Small intestine (tissue), 7 donors: ENCODE results near the gene SRGN. TPM values are rescaled to one million over a fixed set of nuclear protein-coding genes. Genes with fewer than 3 reads are reported as not detected.

Experiments
- DNase-seq, 2 donors: peaks; one replicate each; pipeline versions ENCODE4 v3.0.0 to v3.0.0-alpha.2; 2013
- FAIRE-seq: peaks from 2 replicates; lab custom pipeline; 2012; peaks lifted over from hg19 to GRCh38; lab: Jason Lieb, UNC
- H3K27ac ChIP-seq, 3 donors: one replicate each; pipeline ENCODE4 v1.5.1; 2013; ENCODE audit warnings: low read length in 2 of 3, mild to moderate bottlenecking in 2 of 3, control low read depth in 1 of 3, inconsistent platforms in 1 of 3, low read depth in 1 of 3, moderate library complexity in 1 of 3
- H3K27me3 ChIP-seq, 3 donors: one replicate each; pipeline ENCODE4 v1.6.1; 2013; ENCODE audit warnings: low read length in 3 of 3, inconsistent platforms in 1 of 3; ENCODE audit not compliant: control insufficient read depth in 3 of 3, insufficient read depth in 3 of 3
- H3K36me3 ChIP-seq, 3 donors: one replicate each; pipeline ENCODE4 v1.6.1; 2013; ENCODE audit warnings: low read length in 3 of 3, inconsistent platforms in 1 of 3, low read depth in 1 of 3, mild to moderate bottlenecking in 1 of 3, moderate library complexity in 1 of 3; ENCODE audit not compliant: control insufficient read depth in 3 of 3, insufficient read depth in 2 of 3
- H3K4me1 ChIP-seq, 3 donors: one replicate each; pipeline ENCODE4 v1.6.1; 2013; ENCODE audit warnings: low read length in 2 of 3, inconsistent platforms in 1 of 3, low read depth in 1 of 3, mild to moderate bottlenecking in 1 of 3, moderate library complexity in 1 of 3; ENCODE audit not compliant: control insufficient read depth in 3 of 3, insufficient read depth in 2 of 3
- H3K4me3 ChIP-seq, 3 donors: one replicate each; pipeline ENCODE4 v1.5.1; 2013; ENCODE audit warnings: low read length in 3 of 3, control low read depth in 1 of 3, inconsistent platforms in 1 of 3, low read depth in 1 of 3, mild to moderate bottlenecking in 1 of 3, moderate library complexity in 1 of 3
- H3K9me3 ChIP-seq, 2 donors: one replicate each; pipeline ENCODE4 v1.6.1; 2013; ENCODE audit warnings: low read depth in 1 of 2, low read length in 1 of 2; ENCODE audit not compliant: control insufficient read depth in 2 of 2, insufficient read depth in 1 of 2
- WGBS, 3 donors: extraction: QIAGEN DNeasy Blood & Tissue Kit; methylation state at CpG; one replicate each; pipeline ENCODE4 v1.1.7; 2013; 5-methylcytosine and 5-hydroxymethylcytosine counted together
- polyA plus RNA-seq, 4 donors: library from polyadenylated mRNA; stranded (reverse) in 3 of 4; unstranded in 1 of 4; fragments of 200-250 nt in 3 of 4; fragments of 120-200 nt in 1 of 4; gene quantifications; one replicate each; pipeline versions ENCODE4 v1.2.1 to v1.2.3, GENCODE V29; 2013
- donor health status: healthy with polysubstance abuse.
- donor health status: control.
- donor health status: control.
- donor health status: Bipolar disorder and iron deficiency.
- donor health status: healthy.

The SRGN gene
- polyA plus RNA-seq, 4 donors, result 8.1 to 155 (median 28.1) TPM

GRCh38 chr10:69045441-69046300 lies 42.2 kb upstream of the SRGN start:
- H3K36me3 ChIP-seq, result no peaks in the 10 kb centered on the region
- FAIRE-seq (no peak), DNase-seq (peak in 1 of 2 donors; percentile 28)
- H3K4me3 ChIP-seq, result no peak overlapping the region
- WGBS, 3 donors, result 56 to 73% (median 57%) methylated on average over 6 of the region's 6 CpGs
- no peaks in the 10 kb centered on the region for H3K27me3 ChIP-seq
- no peaks in the 10 kb centered on the region for H3K9me3 ChIP-seq
- H3K4me1 ChIP-seq, result no peaks in the 10 kb centered on the region
- peak overlapping the region; percentile 5 to 79 (median 36) for H3K27ac ChIP-seq

- DNase-seq (no peak), FAIRE-seq (no peak)
- H3K4me3 ChIP-seq, result no peak overlapping the region
- H3K9me3 ChIP-seq, result no peaks in the 10 kb centered on the region
- WGBS, 3 donors, result 79 to 85% (median 83%) methylated on average over 4 of the region's 4 CpGs
- H3K36me3 ChIP-seq, result no peaks in the 10 kb centered on the region
- peak overlapping the region in 1 of 3 donors; percentile 43 for H3K27ac ChIP-seq
- peaks cover 0 to 4% (median 0%) of the 10 kb centered on the region in 3 donors for H3K27me3 ChIP-seq
- no peaks in the 10 kb centered on the region for H3K4me1 ChIP-seq
These were observed 40.6 kb upstream of the SRGN start for GRCh38 chr10:69047111-69047832.

- no peaks in the 10 kb centered on the region for H3K4me1 ChIP-seq
- peaks cover 0 to 4% (median 0%) of the 10 kb centered on the region in 3 donors for H3K27me3 ChIP-seq
- H3K9me3 ChIP-seq, result no peaks in the 10 kb centered on the region
- H3K27ac ChIP-seq, result peak overlapping the region in 1 of 3 donors; percentile 66
- no peak overlapping the region for H3K4me3 ChIP-seq
- DNase-seq (no peak), FAIRE-seq (no peak)
- WGBS, 3 donors, result 62 to 69% (median 67%) methylated on average over 8 of the region's 8 CpGs
- H3K36me3 ChIP-seq, result no peaks in the 10 kb centered on the region
These were observed 39.8 kb upstream of the SRGN start for GRCh38 chr10:69048103-69048502.

- H3K4me3 ChIP-seq, result no peak overlapping the region
- 78 to 89% (median 89%) methylated on average over 6 of the region's 6 CpGs for WGBS, 3 donors
- H3K9me3 ChIP-seq, result no peaks in the 10 kb centered on the region
- H3K27me3 ChIP-seq, result peaks cover 0 to 4% (median 0%) of the 10 kb centered on the region in 3 donors
- no peak for DNase-seq
- peak overlapping the region in 1 of 3 donors; percentile 2 for H3K27ac ChIP-seq
- H3K36me3 ChIP-seq, result no peaks in the 10 kb centered on the region
- H3K4me1 ChIP-seq, result no peaks in the 10 kb centered on the region
- no peak for FAIRE-seq
These were observed 38.3 kb upstream of the SRGN start for GRCh38 chr10:69049566-69049961.

- no peak for DNase-seq
These were observed 36.6 kb upstream of the SRGN start for GRCh38 chr10:69051303-69051702.

GRCh38 chr10:69051710-69052487 lies 36.0 kb upstream of the SRGN start:
- Histone ChIP-seq H3K4me3 (no peak overlapping the region), H3K4me1 (no peaks in the 10 kb centered on the region), H3K27me3 (peaks cover 0 to 4% (median 0%) of the 10 kb centered on the region in 3 donors), H3K9me3 (no peaks in the 10 kb centered on the region), H3K36me3 (no peaks in the 10 kb centered on the region), H3K27ac (peak overlapping the region in 2 of 3 donors; percentile 12 to 30)
- FAIRE-seq (no peak), DNase-seq (no peak)
- whole genome bisulfite sequencing, 3 donors, result 74 to 80% (median 79%) methylated on average over 9 to 10 of the region's 10 CpGs

More at GRCh38 chr10:69051303-69051702, 36.6 kb upstream of the SRGN start:
- H3K27ac ChIP-seq, result no peak overlapping the region
- H3K9me3 ChIP-seq, result no peaks in the 10 kb centered on the region
- peaks cover 0 to 4% (median 0%) of the 10 kb centered on the region in 3 donors for H3K27me3 ChIP-seq
- 67 to 89% (median 73%) methylated on average over 3 of the region's 3 CpGs for WGBS, 3 donors
- H3K4me1 ChIP-seq, result no peaks in the 10 kb centered on the region
- H3K36me3 ChIP-seq, result no peaks in the 10 kb centered on the region
- H3K4me3 ChIP-seq, result no peak overlapping the region
- FAIRE-seq, result no peak

- FAIRE-seq (no peak), DNase-seq (no peak)
- peaks cover 0 to 4% (median 0%) of the 10 kb centered on the region in 3 donors for H3K27me3 ChIP-seq
- no peaks in the 10 kb centered on the region for H3K36me3 ChIP-seq
- H3K27ac ChIP-seq, result no peak overlapping the region
- H3K9me3 ChIP-seq, result no peaks in the 10 kb centered on the region
- H3K4me1 ChIP-seq, result no peaks in the 10 kb centered on the region
- no peak overlapping the region for H3K4me3 ChIP-seq
- WGBS, 3 donors, result 76 to 85% (median 77%) methylated on average over 6 of the region's 6 CpGs
These were observed 35.2 kb upstream of the SRGN start for GRCh38 chr10:69052736-69053135.

- no peaks in the 10 kb centered on the region for H3K36me3 ChIP-seq
- H3K4me3 ChIP-seq, result no peak overlapping the region
- no peaks in the 10 kb centered on the region for H3K9me3 ChIP-seq
- H3K27ac ChIP-seq, result no peak overlapping the region
- 70 to 89% (median 79%) methylated on average over 2 of the region's 2 CpGs for WGBS, 3 donors
- no peaks in the 10 kb centered on the region for H3K4me1 ChIP-seq
- H3K27me3 ChIP-seq, result peaks cover 0 to 4% (median 0%) of the 10 kb centered on the region in 3 donors
- FAIRE-seq (no peak), DNase-seq (no peak)
These were observed 32.7 kb upstream of the SRGN start for GRCh38 chr10:69055241-69055640.
